ENCODE results near the gene PITPNM3.

- TF ChIP-seq POLR2A (IDR thresholded peaks at IDR 0.05; ENCODE audit: low read length) (no peak), GATA1 (IDR thresholded peaks at IDR 0.05; ENCODE audit: low read depth, low read length) (no peak)
These were observed 68.3 kb downstream of the PITPNM3 start for GRCh38 chr17:6488008-6488539.
